GM18499 (cell line): ENCODE results near the gene NRGN.
"Not testable (repeated sequence)": the region's sequence is repeated elsewhere in the genome, so short reads cannot be mapped to it uniquely, and the experiment has no call there.

Experiments
- ATAC-seq: cut with Tn5 transposase; IDR thresholded peaks from one replicate; pipeline ENCODE4 v1.9.1; 2021; ENCODE audit warnings: moderate number of reproducible peaks; ENCODE audit not compliant: insufficient read depth, unreplicated experiment

Gene NRGN

DNA sequence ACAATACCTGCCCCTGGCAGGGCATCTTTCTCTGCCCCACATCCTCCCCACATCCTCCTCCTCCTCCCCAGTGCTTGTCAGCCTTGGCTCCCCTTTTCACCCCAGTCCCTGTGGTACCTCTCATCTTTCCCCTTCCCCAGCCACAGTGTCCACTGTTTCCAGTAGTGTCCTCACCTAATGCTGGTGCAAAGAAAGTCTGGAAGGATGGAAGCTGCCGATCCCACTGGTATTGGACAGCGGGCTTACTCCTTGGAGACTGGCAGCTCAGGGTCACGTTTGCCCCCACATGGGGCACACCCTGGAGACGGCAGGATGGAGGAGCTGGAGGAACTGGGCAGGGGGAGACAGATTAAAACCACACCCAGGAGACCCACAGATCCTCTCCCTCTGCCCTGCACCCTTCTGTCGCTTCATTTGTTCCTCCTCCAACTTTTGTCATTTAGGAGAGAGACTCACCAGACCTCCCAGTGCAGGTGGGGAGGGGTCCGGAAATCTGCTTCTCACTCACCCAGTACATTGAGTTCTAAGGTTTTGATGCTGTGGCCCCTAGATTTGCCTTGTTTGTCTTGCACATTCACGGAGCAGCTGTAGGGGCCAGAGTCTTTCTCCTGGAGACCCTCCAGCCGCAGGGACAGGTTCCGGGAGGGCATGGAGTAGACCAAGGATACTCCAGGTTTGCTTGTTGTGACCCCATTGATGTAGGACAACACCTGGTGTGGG is 16.5 kb downstream of the NRGN start:
- ATAC-seq, result no peak

DNA sequence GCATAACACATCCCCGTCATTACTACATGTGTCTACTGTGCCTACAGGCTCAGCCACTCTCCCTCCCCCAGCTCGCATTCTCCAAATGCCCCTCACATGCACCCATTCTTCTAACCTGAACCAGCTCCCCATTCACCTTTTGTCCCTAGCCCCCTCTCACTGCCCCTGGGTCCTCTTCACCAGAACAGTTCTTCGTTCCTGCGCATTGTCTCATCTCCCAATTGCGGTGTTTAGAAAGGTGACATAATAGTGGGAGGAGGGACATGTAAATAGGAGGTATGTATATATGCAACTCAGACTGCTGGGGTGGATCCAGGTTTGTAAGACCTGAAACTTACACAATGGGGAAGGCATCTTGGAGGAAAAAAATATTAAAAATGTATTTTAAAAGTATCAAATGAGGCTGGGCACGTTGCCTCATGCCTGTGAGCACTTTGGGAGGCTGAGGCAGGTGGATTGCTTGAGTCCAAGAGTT is 17.0 kb downstream of the NRGN start:
- ATAC-seq, result no peak

DNA sequence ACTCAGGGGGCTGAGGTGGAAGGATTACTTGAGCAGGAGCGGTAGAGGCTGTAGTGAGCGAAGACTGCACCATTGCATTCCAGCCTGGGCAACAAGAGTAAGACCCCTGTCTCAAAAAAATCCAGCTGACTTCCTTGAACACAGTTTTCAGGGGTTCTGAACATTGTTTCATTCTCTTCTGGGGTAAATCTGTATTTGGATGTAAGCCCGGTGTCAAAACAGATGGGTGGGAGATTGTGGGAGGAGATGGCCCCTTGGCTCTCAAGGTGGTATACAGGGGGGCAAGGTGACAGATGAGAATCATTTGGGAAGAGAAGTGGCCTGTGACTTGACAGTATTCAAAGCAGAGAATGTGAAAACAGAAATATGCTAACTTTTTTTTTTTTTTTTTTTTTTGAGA is 17.6 kb downstream of the NRGN start:
- no peak for ATAC-seq

DNA sequence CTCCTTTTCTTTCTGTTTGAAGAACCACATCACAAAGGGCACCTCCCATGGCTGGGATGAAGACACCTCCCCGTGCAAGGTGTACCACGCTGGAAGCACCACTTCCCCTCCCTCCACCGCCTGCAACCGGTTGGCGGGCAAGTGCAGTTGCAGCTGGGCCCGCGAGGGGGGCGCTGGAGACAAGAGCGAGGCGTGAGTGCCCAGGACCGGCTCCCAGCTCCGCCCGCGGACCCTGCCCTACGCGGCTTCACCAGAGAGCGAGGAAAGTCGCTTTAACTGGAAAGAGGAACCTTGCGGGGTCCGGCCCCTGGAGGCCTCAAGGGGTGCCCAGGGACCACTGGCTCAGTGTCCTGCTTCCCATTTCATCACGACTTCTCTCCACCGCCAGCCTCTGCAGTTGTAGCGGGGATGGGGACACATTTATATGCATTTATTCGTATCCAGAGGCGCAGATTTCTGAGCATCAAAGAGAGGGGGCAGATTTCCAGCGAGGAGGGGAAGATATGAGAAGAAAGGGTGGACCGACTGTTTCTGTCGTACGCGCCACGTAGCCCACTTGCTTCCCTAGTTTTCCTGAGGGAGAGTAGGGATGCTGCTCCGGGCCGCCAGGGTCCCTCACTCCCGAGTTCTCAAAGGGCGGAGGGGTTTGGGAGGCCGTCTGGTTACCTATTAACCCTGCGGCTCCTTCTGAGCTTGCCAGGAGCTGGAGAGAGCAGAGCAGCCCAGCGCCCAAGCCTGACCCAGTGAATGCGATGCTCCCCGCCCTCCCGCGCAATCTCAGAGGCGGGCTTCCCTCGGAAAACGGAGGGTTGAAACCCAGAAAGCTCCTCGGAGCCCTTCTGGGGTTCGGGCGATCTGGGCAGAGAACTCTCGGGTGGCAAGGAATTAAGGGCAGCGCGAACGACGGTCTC is 18.9 kb downstream of the NRGN start:
- ATAC-seq, result peak; percentile 52

DNA sequence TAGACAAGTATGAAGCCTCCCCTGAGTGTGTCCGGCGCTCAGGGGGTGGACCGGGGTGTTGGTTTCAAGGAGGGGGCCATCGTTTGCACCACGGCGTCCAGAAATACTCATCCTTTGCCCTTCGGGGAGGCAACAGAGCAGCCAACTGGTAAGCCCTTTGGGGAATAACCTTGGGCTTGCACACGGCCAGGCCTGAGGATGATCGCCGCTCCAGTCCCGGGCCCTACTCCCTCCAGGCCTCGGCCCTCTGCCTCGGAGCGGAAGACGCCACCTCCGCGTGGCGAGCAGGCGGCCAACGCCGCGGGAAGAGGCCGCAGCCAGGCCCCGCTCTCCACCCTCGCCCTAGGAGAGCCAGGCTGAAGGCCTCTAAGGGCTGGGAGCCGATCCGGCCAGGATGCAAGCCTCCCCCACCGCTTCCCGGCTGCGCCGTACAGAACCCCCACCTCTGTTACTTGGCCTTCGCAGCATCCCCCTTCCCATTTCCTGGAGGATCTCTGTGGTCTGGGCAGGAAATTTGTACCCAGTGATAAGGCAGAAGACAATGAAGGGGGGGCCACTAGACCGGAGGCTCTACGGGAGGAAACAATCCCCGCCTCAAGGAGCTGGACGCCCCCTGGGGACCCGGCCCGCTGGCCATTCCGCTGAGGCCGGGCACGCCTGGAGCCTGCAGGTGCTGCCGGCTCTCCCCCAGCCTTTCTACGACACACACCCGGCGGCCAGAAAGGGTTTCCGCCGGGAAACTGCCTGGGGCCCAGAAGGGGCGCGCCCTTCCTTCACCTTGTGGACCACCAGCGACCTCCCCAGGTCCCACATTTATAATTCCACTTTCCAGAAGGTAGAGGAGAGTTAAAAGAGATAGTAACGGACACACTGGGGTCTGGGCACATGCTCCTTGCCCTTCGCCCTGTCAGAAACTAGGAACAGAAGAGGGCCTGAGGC is 19.8 kb downstream of the NRGN start:
- ATAC-seq, result no peak

DNA sequence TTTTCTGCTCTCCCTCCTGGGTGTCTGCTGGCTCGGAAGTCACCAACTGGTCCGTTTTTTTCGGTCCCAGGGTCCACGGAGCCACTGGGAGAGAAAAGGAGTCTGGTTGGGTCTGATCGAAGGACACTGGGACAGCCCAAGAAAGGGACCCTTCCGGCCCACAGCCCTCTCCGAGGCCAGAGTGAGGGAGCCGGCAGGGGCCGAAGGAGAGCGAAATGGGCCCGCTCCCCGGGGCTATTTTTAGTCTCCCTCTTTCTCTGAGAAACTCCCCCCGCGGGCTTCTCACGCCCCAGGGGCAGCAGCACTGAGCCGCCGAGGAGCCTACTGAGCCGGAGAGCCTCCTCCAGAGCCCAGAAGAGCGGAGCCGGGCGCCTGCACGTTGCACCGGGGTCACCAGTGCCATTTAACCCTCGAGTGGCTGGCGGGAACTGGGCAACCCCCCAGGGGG is 20.5 kb downstream of the NRGN start:
- ATAC-seq, result no peak

DNA sequence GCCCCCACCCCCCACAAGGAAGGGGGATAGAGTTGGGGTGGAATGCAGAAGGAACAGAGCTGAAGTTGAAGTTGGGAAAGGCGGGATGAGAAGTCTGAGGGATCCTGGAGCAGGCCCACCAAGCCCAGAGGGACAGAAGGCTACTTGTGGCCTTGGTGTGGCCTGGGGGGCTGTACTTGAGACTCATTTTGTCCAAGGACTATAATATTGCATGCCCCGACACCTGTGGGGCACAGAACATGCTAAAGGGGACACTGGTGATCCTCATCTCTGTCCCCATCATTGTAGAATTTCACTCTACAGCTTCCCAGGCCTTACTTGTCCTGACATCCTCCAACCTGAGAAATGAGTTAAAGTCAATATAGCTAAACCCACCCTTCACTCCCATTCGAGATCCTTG is 21.1 kb downstream of the NRGN start:
- no peak for ATAC-seq

DNA sequence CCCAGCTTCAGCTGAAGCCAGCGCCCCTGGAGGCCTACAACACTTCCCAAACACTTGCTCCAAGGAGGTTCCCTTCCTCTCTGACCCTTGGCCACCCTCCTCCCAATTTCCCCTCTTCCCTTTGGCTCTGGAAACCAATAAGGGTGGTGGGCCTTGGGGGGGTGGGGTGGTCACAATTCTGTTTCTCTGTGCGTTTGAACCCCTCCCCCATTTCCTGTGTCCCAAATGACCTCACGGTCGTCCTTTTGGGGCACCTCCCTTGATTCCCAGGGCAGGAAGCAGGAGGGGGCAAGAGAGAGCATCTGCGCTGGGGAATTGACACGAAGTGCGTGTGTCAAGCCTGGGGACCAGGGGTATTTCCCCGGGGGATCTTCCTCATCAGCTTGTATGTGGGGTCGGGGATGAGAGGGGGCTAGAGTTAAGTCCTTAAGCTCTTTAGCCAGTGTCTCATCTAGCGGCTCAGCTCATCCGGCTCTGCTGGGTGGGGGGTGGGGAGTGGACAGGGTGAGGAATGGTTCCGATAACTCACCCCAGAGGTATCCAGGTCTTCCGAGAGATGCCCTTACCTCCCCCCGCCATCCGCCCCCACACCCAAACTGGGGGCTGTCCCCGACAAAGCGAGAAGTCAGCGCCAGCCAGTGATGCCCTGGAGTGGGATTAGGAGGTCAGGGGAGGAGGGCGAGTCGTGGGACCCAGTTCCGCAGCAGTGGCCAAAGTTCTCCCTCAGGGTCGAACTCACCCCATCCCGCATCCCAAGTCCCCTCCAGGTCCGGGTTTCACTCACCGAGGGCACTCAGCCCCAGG is 21.8 kb downstream of the NRGN start:
- ATAC-seq, result no peak

DNA sequence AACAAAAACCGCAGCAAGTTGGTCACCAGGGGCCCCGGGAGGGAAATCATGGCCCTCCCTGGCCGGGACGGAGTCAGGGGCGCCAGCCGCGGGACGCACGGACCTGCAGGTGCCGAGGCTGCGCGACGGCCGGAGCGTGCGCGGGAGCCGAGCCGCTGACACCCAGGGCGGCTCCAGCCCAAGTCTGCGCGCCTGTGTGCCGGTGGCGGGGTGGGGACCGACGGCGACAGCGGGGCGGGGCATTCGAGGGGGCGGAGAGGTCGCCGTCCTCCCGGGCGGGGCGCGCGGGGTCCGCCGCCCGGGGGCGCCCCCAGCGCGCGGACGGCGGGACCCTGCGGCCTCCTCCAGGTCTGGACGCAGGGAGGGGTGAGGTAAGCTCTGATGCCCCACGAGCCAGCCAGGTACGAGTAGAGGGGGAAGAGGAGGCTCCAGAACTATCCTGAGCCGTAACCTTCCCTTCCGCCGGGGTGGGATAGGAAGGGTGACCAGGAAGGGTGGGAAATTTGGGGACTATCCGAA is 22.4 kb downstream of the NRGN start, which contains the start of gene ESAM:
Gene ESAM, minus strand, starts transcription at position 186 of the 519 bp plus-strand sequence. Its CDS starts 136 bp downstream, at position 50.
- ATAC-seq, result no peak

DNA sequence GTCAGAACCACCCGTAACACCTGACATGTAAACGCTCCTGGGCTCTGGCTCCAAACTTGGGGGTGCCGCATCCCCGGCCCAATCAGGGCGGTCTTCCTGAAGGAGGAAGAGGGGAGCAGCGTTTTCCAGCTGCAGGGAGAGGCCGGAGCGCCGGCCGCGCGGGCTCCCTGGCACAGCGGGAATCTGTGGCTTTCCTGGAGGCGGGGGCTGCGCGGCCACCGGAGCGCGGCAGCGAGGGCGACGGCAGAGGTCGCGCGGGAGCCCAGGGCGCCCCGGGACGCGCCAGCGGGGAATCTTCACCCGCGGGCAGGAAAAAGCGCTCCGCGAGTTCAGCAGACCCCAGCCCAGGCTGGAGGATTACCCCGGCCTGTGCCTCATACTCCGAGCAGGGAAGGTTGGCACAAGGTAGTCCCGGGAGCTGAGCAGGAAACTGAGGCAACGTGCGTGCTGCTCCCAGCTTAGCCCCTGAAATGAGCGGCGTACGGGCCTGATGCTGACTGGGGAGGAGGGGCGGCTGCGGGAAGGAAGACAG is 22.9 kb downstream of the NRGN start:
- no peak for ATAC-seq

DNA sequence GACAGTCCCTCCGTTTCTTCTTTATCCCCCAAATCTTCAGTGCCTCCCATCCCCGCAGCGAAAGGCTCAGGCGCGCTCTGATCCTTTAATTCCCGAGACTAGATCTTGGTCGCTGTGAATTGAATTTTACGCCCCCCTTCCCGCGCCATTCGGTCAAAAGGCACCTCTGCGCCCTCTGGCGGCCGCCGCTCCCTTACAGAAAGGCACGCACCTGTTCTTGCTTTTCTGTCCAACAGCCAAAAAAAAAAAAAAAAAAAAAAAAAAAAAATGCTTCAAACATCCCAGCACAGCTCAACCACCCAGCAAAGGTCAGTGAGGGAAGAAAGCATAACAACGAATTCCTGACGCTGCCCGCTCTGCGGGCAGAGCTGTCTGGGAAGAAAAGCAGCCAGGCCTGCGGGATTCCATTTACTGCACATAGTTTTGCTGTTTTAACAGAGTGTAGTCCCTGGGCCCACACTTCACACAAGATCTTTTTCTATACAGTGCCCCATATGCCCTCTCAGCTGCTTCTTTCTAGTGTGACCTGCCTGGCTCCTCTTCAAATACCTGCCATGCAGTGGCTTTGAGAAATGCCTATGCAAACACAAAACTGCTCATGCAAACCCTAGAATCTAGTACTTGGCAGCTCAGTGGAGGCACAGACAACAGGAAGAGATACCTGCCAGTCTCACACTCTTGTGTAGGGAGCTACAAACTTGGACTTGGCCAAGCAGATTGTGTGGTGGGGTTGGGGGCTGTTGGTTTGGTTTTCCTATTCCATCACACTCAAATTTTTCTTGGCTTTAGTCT is 23.6 kb downstream of the NRGN start:
- ATAC-seq, result no peak

DNA sequence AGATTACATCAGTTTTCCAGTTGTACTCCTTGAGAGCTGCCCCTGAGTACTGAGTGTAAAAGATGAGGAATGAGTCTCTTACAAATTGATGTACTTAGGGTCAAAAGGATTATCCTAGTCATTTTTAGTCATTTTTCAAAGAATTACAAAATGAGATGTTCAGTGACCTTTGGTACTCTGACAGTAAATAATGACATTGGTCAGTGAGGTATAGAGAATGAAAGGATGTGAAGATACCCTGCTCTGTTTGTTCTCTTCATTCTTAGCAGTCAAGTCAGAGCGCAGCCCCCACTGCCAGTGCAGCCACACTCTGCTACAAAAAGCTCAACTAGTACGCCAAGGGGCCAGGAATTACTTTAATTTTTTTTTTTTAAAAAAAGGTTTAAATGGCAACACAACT is 26.4 kb downstream of the NRGN start:
- ATAC-seq, result no peak

DNA sequence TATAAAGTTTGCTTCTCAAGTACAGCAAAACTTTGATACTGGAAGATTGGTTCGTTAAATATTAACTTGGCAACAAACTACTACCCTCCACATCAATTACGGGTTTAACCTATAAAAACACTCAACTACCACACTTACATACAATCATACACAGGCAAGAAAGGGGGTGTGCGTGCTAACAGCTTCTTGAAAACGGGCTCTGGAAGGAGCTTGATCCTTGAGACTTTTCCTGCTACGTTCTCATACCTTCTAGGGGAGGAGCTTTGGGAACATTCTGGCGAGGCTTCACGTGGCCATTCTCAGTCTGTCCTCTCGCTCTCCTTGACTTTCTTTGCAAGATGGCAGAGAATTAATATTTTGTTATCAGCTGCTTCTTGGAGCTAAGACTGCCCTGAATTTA is 29.2 kb downstream of the NRGN start:
- no peak for ATAC-seq

DNA sequence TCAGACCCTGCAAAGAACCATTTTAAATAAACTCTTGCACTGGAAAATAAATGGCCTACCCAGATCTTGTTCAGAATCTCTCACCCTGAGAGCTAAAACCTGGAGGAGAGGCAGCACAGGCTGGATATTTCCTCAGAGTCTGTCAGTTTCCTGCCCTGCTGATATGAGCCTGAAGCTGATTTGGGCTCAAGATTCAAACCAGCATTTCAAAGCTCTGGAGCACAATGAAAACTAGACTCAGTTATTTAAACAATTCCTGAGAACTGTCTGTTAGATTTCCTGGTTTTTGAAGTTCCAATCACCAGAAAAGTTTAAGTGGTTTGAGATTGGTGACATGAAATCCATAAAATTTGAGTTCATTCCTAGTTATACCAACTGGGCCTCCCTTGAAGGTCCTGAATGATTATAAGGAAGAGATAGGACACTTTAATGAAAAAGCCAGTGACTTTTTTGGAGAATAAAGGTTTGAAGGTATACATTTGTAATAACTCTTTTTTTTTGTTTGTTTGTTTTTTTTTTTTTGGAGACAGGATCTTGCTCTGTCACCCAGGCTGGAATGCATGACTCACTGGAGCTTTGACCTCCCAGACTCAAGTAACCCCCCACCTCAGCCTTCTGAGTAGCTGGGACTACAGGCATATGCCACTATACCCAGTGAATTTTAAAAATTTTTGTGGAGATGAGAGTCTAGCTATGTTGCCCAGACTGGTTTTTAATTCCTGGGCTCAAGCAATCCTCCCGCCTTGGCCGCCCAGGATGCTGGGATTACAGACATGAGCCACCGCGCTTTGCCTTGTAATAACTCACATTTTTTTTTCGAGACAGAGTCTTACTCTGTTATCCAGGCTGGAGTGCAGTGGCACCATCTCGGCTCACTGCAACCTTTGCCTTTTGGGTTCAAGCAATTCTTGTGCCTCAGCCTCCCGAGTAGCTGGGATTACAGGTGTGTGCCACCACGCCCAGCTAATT is 30.3 kb downstream of the NRGN start:
- no peak for ATAC-seq

DNA sequence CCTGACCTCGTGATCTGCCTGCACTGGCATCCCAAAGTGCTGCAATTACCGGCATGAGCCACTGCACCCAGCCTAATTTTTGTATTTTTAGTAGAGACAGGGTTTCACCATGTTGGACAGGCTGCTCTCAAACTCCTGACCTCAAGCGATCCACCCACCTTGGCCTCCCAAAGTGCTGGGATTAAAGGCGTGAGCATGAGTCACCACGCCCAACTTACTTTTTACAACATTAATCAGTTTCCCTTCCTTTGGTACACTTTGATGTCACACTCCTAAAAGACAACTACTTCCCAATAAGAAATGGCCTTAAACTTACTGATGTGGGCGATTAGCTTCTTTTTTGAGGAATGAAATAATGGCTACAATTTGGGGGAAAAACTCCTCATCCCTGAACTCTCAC is 31.2 kb downstream of the NRGN start:
- ATAC-seq, result not testable (repeated sequence)

DNA sequence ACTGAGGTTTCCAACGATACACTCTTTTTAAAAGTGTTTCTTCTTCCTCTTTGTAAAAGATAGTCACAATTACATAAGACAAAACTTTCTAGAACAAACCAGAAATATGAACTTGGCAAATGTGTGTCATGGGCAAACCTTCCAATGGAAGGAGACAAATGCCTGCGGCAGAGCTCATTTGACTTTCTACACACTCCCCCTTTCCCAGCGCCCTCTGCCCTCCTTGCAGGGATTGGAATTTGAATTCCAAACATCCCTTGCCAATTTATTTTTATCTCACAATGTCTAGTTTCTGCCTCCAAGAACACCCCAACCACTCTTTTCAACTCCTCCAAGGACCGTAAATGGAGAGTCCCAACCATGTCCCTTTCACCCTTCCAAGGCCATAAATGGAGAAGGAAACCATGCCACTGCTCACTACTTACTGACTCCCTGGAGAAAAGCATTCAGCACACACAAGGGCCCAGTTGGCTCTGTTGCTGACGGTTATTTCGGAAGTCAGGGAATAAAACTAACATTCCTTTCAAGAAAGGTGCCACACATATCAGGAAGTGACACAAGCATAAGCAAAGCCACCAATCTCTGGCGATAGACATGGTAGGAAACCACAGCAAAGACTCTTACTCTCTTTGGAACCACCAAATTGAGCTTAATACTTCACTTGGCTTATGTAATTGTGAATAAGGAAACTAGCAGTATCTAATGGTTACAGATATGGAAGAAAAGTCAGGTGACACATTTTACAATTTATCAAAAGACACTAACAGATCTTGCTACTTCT is 37.3 kb downstream of the NRGN start:
- ATAC-seq, result no peak
